ENCODE results near the gene KIAA0232.

KIAA0232 gene

GRCh38 chr4:6929339-6929811 is 146.8 kb downstream of the KIAA0232 start:
- Histone ChIP-seq H3K79me2 (ENCODE audit: low read length) (0 out of 2 replicates have a peak, but pooled peaks cover 8% of the 10 kb centered on the region), H4K20me1 (ENCODE audit: insufficient read depth, low read length) (no peaks in the 10 kb centered on the region)

GRCh38 chr4:6929812-6930464 is 147.4 kb downstream of the KIAA0232 start:
- DNase-seq: no peak
- no peaks in the 10 kb centered on the region for H3K27me3 ChIP-seq (replicated peaks; ENCODE audit: insufficient read depth, low read length)
- H3K9me3 ChIP-seq (replicated peaks; ENCODE audit: insufficient read depth, low read length): no peaks in the 10 kb centered on the region
- no peak overlapping the region for H3K27ac ChIP-seq (ENCODE audit: low read length)
- no peaks in the 10 kb centered on the region for H3F3A ChIP-seq (ENCODE audit: insufficient read depth, low read length)
- H3K4me2 ChIP-seq (ENCODE audit: low read depth, low read length): no peak overlapping the region
- no peaks in the 10 kb centered on the region for H3K9me2 ChIP-seq (replicated peaks; ENCODE audit: insufficient read depth, low read length)
- no peak overlapping the region for H3K9ac ChIP-seq (ENCODE audit: low read length)
- H3K4me3 ChIP-seq (ENCODE audit: low read length): no peak overlapping the region
- H2AFZ ChIP-seq (ENCODE audit: low read length): no peak overlapping the region
- TF ChIP-seq CTCF (IDR thresholded peaks at IDR 0.05; ENCODE audit: low read length) (no peak), EZH2phosphoT487 (IDR thresholded peaks at IDR 0.05; ENCODE audit: low read length) (no peak), EZH2 (optimal IDR thresholded peaks at IDR 0.05; ENCODE audit: low read depth, low read length) (no peak)
- H3K79me2 ChIP-seq (ENCODE audit: low read length): 0 out of 2 replicates have a peak, but pooled peaks cover 8% of the 10 kb centered on the region
- H4K20me1 ChIP-seq (ENCODE audit: insufficient read depth, low read length): no peaks in the 10 kb centered on the region
- no peaks in the 10 kb centered on the region for H3K4me1 ChIP-seq (ENCODE audit: low read length)
- no peaks in the 10 kb centered on the region for H3K36me3 ChIP-seq (replicated peaks; ENCODE audit: insufficient read depth, low read length)

More at GRCh38 chr4:6929339-6929811, 146.8 kb downstream of the KIAA0232 start:
- no peak overlapping the region for H3K4me3 ChIP-seq (ENCODE audit: low read length)
- H3K4me2 ChIP-seq (ENCODE audit: low read depth, low read length): no peak overlapping the region
- H3K36me3 ChIP-seq (replicated peaks; ENCODE audit: insufficient read depth, low read length): no peaks in the 10 kb centered on the region
- no peak overlapping the region for H3K27ac ChIP-seq (ENCODE audit: low read length)
- H3K9ac ChIP-seq (ENCODE audit: low read length): no peak overlapping the region
- no peaks in the 10 kb centered on the region for H3F3A ChIP-seq (ENCODE audit: insufficient read depth, low read length)
- H2AFZ ChIP-seq (ENCODE audit: low read length): no peak overlapping the region
- no peaks in the 10 kb centered on the region for H3K9me3 ChIP-seq (replicated peaks; ENCODE audit: insufficient read depth, low read length)
- no peak for DNase-seq
- no peaks in the 10 kb centered on the region for H3K27me3 ChIP-seq (replicated peaks; ENCODE audit: insufficient read depth, low read length)
- no peaks in the 10 kb centered on the region for H3K9me2 ChIP-seq (replicated peaks; ENCODE audit: insufficient read depth, low read length)
- TF ChIP-seq EZH2 (optimal IDR thresholded peaks at IDR 0.05; ENCODE audit: low read depth, low read length) (no peak), CTCF (IDR thresholded peaks at IDR 0.05; ENCODE audit: low read length) (no peak), EZH2phosphoT487 (IDR thresholded peaks at IDR 0.05; ENCODE audit: low read length) (no peak)
- H3K4me1 ChIP-seq (ENCODE audit: low read length): no peaks in the 10 kb centered on the region

- H3F3A ChIP-seq (ENCODE audit: insufficient read depth, low read length): no peaks in the 10 kb centered on the region
- no peaks in the 10 kb centered on the region for H3K9me2 ChIP-seq (replicated peaks; ENCODE audit: insufficient read depth, low read length)
- H3K4me3 ChIP-seq (ENCODE audit: low read length): no peak overlapping the region
- no peaks in the 10 kb centered on the region for H4K20me1 ChIP-seq (ENCODE audit: insufficient read depth, low read length)
- H3K27ac ChIP-seq (ENCODE audit: low read length): no peak overlapping the region
- no peak for DNase-seq
- TF ChIP-seq EZH2phosphoT487 (IDR thresholded peaks at IDR 0.05; ENCODE audit: low read length) (no peak), EZH2 (optimal IDR thresholded peaks at IDR 0.05; ENCODE audit: low read depth, low read length) (no peak), CTCF (IDR thresholded peaks at IDR 0.05; ENCODE audit: low read length) (no peak)
- H3K4me1 ChIP-seq (ENCODE audit: low read length): no peaks in the 10 kb centered on the region
- H2AFZ ChIP-seq (ENCODE audit: low read length): no peak overlapping the region
- no peaks in the 10 kb centered on the region for H3K27me3 ChIP-seq (replicated peaks; ENCODE audit: insufficient read depth, low read length)
- H3K9ac ChIP-seq (ENCODE audit: low read length): no peak overlapping the region
- peaks cover 8% of the 10 kb centered on the region for H3K79me2 ChIP-seq (ENCODE audit: low read length)
- H3K9me3 ChIP-seq (replicated peaks; ENCODE audit: insufficient read depth, low read length): no peaks in the 10 kb centered on the region
- H3K36me3 ChIP-seq (replicated peaks; ENCODE audit: insufficient read depth, low read length): no peaks in the 10 kb centered on the region
- no peak overlapping the region for H3K4me2 ChIP-seq (ENCODE audit: low read depth, low read length)
Measured at GRCh38 chr4:6932475-6932874, 149.9 kb downstream of the KIAA0232 start.
